Occipital lobe (tissue), 1 donor: ENCODE measurements around the gene MAP2K3. TPM values are rescaled to one million over a fixed set of nuclear protein-coding genes. Genes with fewer than 3 reads are reported as not detected.

Experiments used
- total RNA-seq: library from RNA; depleted of rRNA; stranded (reverse); fragments of >200 nt; gene quantifications from one replicate; pipeline ENCODE4 v1.2.3, GENCODE V29; 2014

MAP2K3 gene
- total RNA-seq, 1 donor from 2014 or later, result 1.7 TPM

Other genes starting within 250 kb of the MAP2K3 start
- gene USP22, start 241.7 kb upstream of the MAP2K3 start, total RNA-seq, result 342 TPM
- 10.9 TPM for gene DHRS7B, start 157.7 kb upstream of the MAP2K3 start, total RNA-seq
- gene TMEM11, start 70.5 kb upstream of the MAP2K3 start, total RNA-seq, result 11.2 TPM
- gene NATD1, start 31.3 kb upstream of the MAP2K3 start, total RNA-seq, result 1.1 TPM
- gene KCNJ12, start 91.6 kb downstream of the MAP2K3 start, total RNA-seq, result 3.4 TPM